ENCODE results near the gene ARHGEF38.
A peak's percentile ranks its signal among the peaks of the same experiment; 100 is the strongest.

DNA sequence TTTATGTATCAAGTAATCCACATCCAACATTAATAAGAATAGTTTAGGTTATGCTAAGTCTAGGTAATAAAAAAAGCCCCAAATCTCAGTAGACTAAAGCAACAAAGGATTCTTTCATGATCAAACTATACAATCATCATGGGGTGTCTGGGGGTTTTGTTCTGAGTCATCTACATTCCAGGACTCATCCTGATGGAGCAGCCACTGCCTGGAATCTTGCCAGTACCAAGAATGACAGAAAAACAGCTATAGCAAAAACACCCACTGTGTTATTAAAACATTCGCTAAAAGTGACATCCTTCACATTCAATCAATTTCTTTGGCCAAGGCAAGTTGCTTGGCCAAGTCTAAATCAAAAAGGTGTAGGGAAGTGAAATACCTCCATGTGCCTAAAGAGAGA is 3.9 kb upstream of the ARHGEF38 start:
- TF ChIP-seq POLR2A (IDR thresholded peaks at IDR 0.05; ENCODE audit: low read depth, low read length), result no peak
- no peak for TF ChIP-seq TAF1 (IDR thresholded peaks at IDR 0.05; ENCODE audit: low read depth, low read length)
- TF ChIP-seq POLR2AphosphoS5 (IDR thresholded peaks at IDR 0.05; ENCODE audit: low read depth, low read length), result no peak
- 0 out of 2 replicates have a peak, but pooled peaks have one; percentile 42 for TF ChIP-seq SPI1 (IDR thresholded peaks at IDR 0.05; ENCODE audit: low read depth, low read length)
- no peak for TF ChIP-seq PAX5 (IDR thresholded peaks at IDR 0.05; ENCODE audit: insufficient read depth, low read length, severe bottlenecking)

All from GM12891 (cell line).